OCI-M2 (cell line): ENCODE data around the gene SPAG4.

Experiments
- DNase-seq: peaks from one replicate; lab custom pipeline; 2025; ENCODE audit not compliant: unreplicated experiment; lab: John Stamatoyannopoulos, UW

SPAG4 gene

GRCh38 chr20:35598899-35599775 lies 16.5 kb upstream of the SPAG4 start:
- no peak for DNase-seq

GRCh38 chr20:35599776-35600120 lies 15.9 kb upstream of the SPAG4 start:
- DNase-seq: no peak

GRCh38 chr20:35600176-35600992 lies 15.2 kb upstream of the SPAG4 start:
- no peak for DNase-seq

GRCh38 chr20:35600993-35601973 lies 14.3 kb upstream of the SPAG4 start:
- no peak for DNase-seq

- no peak for DNase-seq
Observed at GRCh38 chr20:35601990-35602389, 13.6 kb upstream of the SPAG4 start.

- DNase-seq: no peak
Observed at GRCh38 chr20:35602851-35603495, 12.7 kb upstream of the SPAG4 start.

GRCh38 chr20:35603695-35604448 lies 11.8 kb upstream of the SPAG4 start:
- DNase-seq: no peak

- no peak for DNase-seq
Observed at GRCh38 chr20:35604449-35604747, 11.2 kb upstream of the SPAG4 start.

- DNase-seq: no peak
Observed at GRCh38 chr20:35606127-35606526, 9.5 kb upstream of the SPAG4 start.

GRCh38 chr20:35607003-35607735 lies 8.5 kb upstream of the SPAG4 start:
- no peak for DNase-seq

GRCh38 chr20:35610833-35611427 lies 4.7 kb upstream of the SPAG4 start:
- DNase-seq: no peak

GRCh38 chr20:35611482-35611881 lies 4.1 kb upstream of the SPAG4 start:
- DNase-seq: no peak

- DNase-seq: peak; percentile 70
Observed at GRCh38 chr20:35616465-35617396, 1.1 kb downstream of the SPAG4 start.

GRCh38 chr20:35617397-35618262 lies 2.0 kb downstream of the SPAG4 start:
- peak; percentile 78 for DNase-seq

- DNase-seq: no peak
Observed at GRCh38 chr20:35618263-35619131, 2.9 kb downstream of the SPAG4 start.
